NCI-H82 treated with DMSO at 0.1 percent for 48 hours (cell line): ENCODE results near the gene TTC1.
A peak's percentile ranks its signal among the peaks of the same experiment; 100 is the strongest.
"Not testable (repeated sequence)": the region's sequence is repeated elsewhere in the genome, so short reads cannot be mapped to it uniquely, and the experiment has no call there.

ENCODE experiments used
- DNase-seq: peaks from one replicate; lab custom pipeline; 2025; ENCODE audit not compliant: unreplicated experiment; lab: John Stamatoyannopoulos, UW

TTC1 gene

GRCh38 chr5:160008877-160009590 lies at the start of gene TTC1:
TTC1 (plus strand) TSS chr5:160009139; CDS start chr5:160010529, 1,390 bp downstream.
- DNase-seq: peak; percentile 96

- no peak for DNase-seq
Measured at GRCh38 chr5:159961176-159962160, 47.5 kb upstream of the TTC1 start.

GRCh38 chr5:159962214-159962613 lies 46.7 kb upstream of the TTC1 start:
- no peak for DNase-seq

- no peak for DNase-seq
Measured at GRCh38 chr5:159963935-159964334, 45.0 kb upstream of the TTC1 start.

GRCh38 chr5:159965031-159965837 lies 43.7 kb upstream of the TTC1 start:
- DNase-seq: peak; percentile 62

- DNase-seq: not testable (repeated sequence)
Measured at GRCh38 chr5:159965838-159966128, 43.2 kb upstream of the TTC1 start.

- no peak for DNase-seq
Measured at GRCh38 chr5:159969966-159970365, 39.0 kb upstream of the TTC1 start.

- no peak for DNase-seq
Measured at GRCh38 chr5:159971038-159971437, 37.9 kb upstream of the TTC1 start.

GRCh38 chr5:159971514-159971913 lies 37.4 kb upstream of the TTC1 start:
- no peak for DNase-seq

- DNase-seq: no peak
Measured at GRCh38 chr5:159971931-159972461, 36.9 kb upstream of the TTC1 start.

- no peak for DNase-seq
Measured at GRCh38 chr5:159972538-159973362, 36.2 kb upstream of the TTC1 start.

- no peak for DNase-seq
Measured at GRCh38 chr5:159975462-159976019, 33.4 kb upstream of the TTC1 start.

GRCh38 chr5:159976921-159977320 lies 32.0 kb upstream of the TTC1 start:
- DNase-seq: no peak

GRCh38 chr5:159978358-159978757 lies 30.6 kb upstream of the TTC1 start:
- no peak for DNase-seq

- DNase-seq: no peak
Measured at GRCh38 chr5:159982421-159983173, 26.3 kb upstream of the TTC1 start.

GRCh38 chr5:159987031-159987674 lies 21.8 kb upstream of the TTC1 start:
- DNase-seq: peak; percentile 20

- DNase-seq: no peak
Measured at GRCh38 chr5:159990506-159990905, 18.4 kb upstream of the TTC1 start.

GRCh38 chr5:159992566-159992965 lies 16.4 kb upstream of the TTC1 start:
- DNase-seq: no peak

GRCh38 chr5:159993194-159993593 lies 15.7 kb upstream of the TTC1 start:
- DNase-seq: no peak
